Pericardium fibroblast (primary cell): ENCODE data around the gene SLC19A3. TPM values are rescaled to one million over a fixed set of nuclear protein-coding genes. Genes with fewer than 3 reads are reported as not detected.

Source experiments
- total RNA-seq: library from RNA; depleted of rRNA; stranded (reverse); fragments of >200 nt; gene quantifications from 2 replicates; pipeline ENCODE4 v1.2.3, GENCODE V29; 2015

Gene SLC19A3
- 0.85 and 1.8 TPM in 2 replicates for total RNA-seq

DNA sequence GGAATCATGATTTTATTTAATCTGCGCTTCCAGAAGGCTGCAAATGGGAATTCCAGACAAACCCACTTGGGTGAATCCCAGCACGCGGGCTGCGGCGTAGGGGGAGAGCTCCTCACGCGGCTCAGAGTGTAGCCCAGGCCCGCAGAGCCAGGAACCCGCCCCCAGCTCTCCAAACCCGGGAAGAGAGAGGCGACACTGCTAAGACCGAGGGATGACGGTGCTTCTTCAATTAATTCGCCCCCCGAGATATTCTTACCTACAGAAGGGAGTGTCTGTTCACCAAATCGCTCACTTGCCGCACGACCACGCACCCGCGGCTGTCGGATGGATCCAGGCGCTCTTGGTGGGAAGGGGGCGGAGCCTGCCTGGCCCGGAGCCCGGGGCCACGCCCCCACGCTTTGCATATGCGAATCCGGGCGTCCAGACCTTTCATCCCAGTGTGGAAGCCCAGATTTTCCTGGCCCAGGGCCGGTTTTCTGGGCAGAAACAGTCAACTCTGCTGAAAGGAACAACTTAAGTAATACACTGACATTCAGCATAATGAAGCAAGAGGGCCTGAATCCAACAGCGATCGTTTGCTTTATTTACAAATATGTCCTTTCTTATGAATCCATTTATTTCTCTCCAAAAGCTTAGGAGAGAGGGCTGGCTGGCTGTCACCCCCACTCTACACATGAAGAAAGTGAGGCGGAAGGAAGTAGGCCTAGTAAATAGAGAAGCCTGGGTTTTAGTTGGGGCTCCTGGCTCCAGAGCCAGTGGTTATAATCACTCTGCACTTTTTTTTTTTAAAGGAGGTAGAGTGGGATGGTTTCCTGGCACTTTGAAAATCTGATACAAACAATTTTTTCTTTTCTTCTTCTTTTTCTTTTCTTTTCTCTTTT, at the start of gene SLC19A3:
Gene SLC19A3 (minus strand): TSS at position 342 of the 881 bp plus-strand sequence. CDS start 15,710 bp downstream, outside the sequence.

DNA sequence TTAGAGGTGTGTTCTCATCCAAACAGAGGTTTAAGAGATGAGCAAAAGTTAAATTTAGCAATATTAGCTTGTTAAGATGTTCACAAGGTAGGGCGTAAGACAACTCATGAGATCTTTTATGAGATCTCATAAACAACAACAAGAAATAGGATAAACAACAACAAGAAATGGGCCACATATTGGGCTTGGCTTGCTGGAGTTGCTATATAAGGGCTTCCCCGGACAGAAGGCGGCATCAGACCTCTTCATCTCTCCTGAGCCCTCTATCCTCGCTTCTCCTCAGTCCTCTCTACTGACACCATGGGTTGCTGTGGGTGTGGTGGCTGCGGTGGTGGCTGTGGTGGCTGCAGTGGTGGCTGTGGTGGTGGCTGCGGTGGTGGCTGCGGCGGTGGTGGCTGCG, 27.8 kb upstream of the SLC19A3 start, which contains the start of gene SCYGR8:
Gene SCYGR8 (plus strand): TSS at position 301 of the 400 bp plus-strand sequence. CDS start 0 bp downstream, at position 301.

DNA sequence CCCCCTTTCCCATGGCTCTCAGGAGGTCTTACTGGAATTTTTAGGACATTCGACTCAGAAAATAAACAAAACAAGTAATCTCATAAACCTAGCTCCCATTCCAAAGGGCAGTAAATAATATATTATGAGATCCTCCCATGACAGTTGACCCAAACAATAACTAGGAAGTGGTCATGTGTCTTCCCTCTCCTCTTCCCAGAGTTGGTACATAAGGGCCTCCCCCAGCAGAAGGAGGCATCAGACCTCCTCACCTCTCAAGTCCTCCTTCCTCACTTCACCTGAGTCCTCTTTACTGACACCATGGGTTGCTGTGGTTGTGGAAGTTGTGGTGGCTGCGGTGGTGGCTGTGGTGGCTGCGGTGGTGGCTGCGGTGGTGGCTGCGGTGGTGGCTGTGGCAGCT, 10.2 kb upstream of the SLC19A3 start, which contains the start of gene SCYGR7:
Gene SCYGR7 (plus strand): TSS at position 301 of the 400 bp plus-strand sequence. CDS start 0 bp downstream, at position 301.

DNA sequence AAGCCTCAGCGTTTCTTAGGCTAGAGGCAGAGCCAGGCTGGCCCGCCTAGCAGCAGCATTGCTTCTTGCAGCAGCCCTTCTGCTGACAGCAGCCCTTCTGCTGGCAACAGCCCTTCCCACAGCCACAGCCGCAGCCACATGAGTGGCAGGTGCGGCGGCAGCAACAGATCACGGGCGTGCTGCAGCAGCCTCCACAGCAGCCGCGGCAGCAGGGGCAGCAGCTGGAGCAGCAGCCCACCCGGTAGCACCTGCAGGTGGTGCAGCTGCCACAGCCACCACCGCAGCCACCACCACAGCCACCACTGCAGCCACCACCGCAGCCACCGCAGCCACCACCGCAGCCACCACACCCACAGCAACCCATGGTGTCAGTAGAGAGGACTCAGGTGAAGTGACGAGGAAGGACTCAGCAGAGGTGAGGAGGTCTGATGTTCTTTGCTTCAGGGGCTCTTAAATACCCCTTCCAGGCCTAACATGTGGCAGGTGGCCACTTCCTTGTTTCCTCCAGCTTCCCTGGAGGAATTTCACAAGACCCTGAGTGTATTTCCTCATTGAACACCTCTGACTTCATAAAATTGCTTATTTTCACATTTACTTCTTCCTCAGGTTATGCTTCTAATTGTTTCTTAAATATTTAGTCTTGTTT, 6.7 kb upstream of the SLC19A3 start, which contains the start of gene SCYGR6:
Gene SCYGR6 (minus strand): TSS at position 364 of the 646 bp plus-strand sequence. CDS start 0 bp downstream, at position 364.

DNA sequence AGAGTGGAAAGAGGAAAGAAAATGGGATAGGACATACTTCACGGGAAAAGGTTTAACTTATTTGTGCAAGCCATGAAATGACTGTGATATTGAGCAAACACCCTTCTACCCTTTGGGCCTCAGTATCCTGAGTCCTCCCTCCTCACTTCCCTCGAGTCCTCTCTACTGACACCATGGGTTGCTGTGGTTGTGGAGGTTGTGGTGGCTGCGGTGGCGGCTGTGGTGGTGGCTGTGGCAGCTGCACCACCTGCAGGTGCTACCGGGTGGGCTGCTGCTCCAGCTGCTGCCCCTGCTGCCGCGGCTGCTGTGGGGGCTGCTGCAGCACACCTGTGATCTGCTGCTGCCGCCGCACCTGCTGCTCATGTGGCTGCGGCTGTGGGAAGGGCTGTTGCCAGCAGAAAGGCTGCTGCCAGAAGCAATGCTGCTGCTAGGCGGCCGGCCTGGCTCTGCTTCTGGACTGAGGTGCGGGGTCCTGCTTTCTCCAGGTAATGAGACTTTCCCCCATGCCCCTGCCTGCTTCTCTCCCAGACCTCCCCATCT, 51.1 kb downstream of the SLC19A3 start, which contains the start of gene SCYGR5:
Gene SCYGR5 (plus strand): TSS at position 174 of the 540 bp plus-strand sequence. CDS start 0 bp downstream, at position 174.

Other genes with a start within 250 kb of the SLC19A3 start
- 47.1 and 55.7 TPM in 2 replicates for gene AGFG1, start 245.9 kb downstream of the SLC19A3 start, total RNA-seq
- gene SCYGR2, start 119.1 kb downstream of the SLC19A3 start, total RNA-seq: not detected in 2 replicates
- not detected in 2 replicates for gene SCYGR3, start 103.2 kb downstream of the SLC19A3 start, total RNA-seq
- not detected in 2 replicates for gene SCYGR4, start 100.5 kb downstream of the SLC19A3 start, total RNA-seq
- not detected in 2 replicates for gene SCYGR5, start 51.2 kb downstream of the SLC19A3 start, total RNA-seq
- not detected in 2 replicates for gene SCYGR6, start 6.7 kb upstream of the SLC19A3 start, total RNA-seq
- not detected in 2 replicates for gene SCYGR7, start 10.3 kb upstream of the SLC19A3 start, total RNA-seq
- not detected in 2 replicates for gene SCYGR8, start 27.9 kb upstream of the SLC19A3 start, total RNA-seq
- gene CCL20, start 95.8 kb upstream of the SLC19A3 start, total RNA-seq: 0.47 and 2.6 TPM in 2 replicates
- 1.5 and 7.5 TPM in 2 replicates for gene DAW1, start 153.6 kb upstream of the SLC19A3 start, total RNA-seq